ENCODE results near the gene WWC2. TPM values are rescaled to one million over a fixed set of nuclear protein-coding genes. Genes with fewer than 3 reads are reported as not detected.

Gene WWC2
- total RNA-seq, 4 donors from 2014 or later: 26.9 to 45.9 (median 41.4) TPM

DNA sequence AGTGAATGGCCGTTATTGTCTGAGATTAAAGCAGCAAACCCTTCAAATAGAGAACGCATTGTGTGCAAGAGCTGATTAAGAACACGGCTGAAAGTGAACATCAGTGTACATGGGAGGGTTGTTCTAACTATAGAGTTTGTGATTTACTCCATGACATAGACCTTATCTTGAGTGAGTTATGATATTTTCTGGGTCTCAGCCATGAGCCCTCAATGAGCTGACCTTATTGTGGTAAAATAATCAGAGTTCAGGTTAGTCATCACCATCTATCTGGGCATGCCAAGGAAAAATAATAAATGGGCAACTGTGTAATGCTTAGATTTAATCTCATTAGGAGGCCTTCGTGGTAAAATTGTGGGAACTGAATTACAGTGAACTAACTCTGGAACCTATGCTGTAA, 256.3 kb downstream of the WWC2 start:
- Histone ChIP-seq H3K4me1 (no peaks in the 10 kb centered on the region), H3K4me3 (no peak overlapping the region), H3K27me3 (no peaks in the 10 kb centered on the region), H3K27ac (no peak overlapping the region), H3K9me3 (no peaks in the 10 kb centered on the region), H3K36me3 (no peaks in the 10 kb centered on the region)
- intact Hi-C loops (cut with DNase I; ENCODE audit: low total_unique reads): no loop called here
- TF ChIP-seq, protein P1, sequence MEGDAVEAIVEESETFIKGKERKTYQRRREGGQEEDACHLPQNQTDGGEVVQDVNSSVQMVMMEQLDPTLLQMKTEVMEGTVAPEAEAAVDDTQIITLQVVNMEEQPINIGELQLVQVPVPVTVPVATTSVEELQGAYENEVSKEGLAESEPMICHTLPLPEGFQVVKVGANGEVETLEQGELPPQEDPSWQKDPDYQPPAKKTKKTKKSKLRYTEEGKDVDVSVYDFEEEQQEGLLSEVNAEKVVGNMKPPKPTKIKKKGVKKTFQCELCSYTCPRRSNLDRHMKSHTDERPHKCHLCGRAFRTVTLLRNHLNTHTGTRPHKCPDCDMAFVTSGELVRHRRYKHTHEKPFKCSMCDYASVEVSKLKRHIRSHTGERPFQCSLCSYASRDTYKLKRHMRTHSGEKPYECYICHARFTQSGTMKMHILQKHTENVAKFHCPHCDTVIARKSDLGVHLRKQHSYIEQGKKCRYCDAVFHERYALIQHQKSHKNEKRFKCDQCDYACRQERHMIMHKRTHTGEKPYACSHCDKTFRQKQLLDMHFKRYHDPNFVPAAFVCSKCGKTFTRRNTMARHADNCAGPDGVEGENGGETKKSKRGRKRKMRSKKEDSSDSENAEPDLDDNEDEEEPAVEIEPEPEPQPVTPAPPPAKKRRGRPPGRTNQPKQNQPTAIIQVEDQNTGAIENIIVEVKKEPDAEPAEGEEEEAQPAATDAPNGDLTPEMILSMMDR (IDR thresholded peaks at IDR 0.05): no peak
- no peak for TF ChIP-seq POLR2A (IDR thresholded peaks at IDR 0.05)
- DNase-seq: no peak

DNA sequence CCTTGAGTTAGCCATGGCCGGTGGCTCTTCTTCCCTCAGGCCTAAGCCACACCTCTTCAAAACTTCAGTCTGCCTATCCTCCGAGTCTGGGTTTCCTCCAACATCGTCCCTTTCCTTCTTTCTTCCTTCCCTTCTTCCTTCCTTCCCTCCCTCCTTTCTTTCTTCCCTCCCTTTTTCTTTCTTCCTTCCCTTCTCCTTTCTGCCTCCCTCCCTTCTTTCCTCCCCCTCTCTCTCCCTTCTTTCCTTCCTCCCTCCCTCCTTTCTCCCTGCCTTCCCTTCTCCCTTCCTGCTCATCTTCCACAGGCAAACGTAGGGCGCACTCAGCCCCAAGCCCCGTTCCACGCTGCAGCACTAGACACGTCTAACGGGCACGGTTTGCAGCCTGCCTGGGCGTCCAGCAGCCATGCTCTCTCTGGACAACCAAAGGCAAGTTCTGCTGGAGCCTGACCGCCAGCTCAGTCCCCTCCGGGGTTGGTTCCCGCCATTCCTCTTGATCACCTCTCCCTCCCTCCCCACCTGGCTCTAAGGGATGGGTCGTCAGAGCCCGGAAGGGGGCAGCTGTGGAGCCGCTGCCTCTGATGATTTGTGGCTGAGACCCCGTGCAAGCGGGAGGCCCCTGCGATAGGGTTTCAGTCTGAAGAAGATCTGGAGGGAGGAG, 257.2 kb downstream of the WWC2 start:
- Histone ChIP-seq H3K9me3 (no peaks in the 10 kb centered on the region), H3K27me3 (no peaks in the 10 kb centered on the region), H3K4me1 (no peaks in the 10 kb centered on the region), H3K27ac (no peak overlapping the region), H3K4me3 (no peak overlapping the region), H3K36me3 (no peaks in the 10 kb centered on the region)
- TF ChIP-seq, protein P1 (IDR thresholded peaks at IDR 0.05): no peak
- no peak for TF ChIP-seq POLR2A (IDR thresholded peaks at IDR 0.05)
- intact Hi-C loops (cut with DNase I; ENCODE audit: low total_unique reads): no loop called here
- DNase-seq: no peak

DNA sequence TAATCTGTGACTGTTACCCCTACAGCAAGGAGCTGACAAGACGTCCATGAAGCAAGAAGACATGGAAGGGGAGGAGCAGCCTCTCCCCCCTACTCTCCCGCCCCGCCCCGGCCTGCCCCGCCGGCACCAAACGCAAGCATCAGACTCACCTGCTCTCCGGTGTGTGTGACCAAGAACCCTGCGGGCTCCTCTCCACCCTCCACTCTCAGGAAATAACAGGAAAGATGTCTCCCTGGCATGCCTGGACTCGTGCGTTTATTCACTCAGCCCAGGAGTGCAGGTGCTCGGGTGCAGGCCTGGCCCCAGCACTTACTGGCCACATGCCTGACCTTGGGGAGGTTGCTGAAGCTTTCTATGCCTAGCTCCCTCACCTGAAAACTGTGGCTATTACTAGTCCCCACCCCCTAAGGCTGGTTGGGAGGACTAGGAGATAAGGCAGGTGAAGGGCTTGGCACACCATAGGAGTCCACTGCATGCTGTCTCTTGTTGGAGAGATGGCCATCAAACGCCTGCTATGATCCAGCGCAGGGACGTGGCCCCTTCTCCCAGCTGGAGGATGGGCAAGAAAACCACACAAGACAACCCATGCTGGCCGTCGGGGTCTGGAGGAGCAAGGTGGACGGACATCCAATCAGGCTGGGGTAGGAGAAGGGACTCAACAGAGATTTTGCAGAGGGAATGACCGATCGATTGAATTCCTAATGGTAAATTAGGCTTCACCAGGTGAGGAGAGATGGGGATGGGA, 258.0 kb downstream of the WWC2 start:
- H3K9me3 ChIP-seq: no peaks in the 10 kb centered on the region
- no peak for TF ChIP-seq POLR2A (IDR thresholded peaks at IDR 0.05)
- TF ChIP-seq, protein P1 (IDR thresholded peaks at IDR 0.05): no peak
- no peak for DNase-seq
- no peak overlapping the region for H3K4me3 ChIP-seq
- intact Hi-C loops (cut with DNase I; ENCODE audit: low total_unique reads): no loop called here
- no peaks in the 10 kb centered on the region for H3K36me3 ChIP-seq
- no peaks in the 10 kb centered on the region for H3K4me1 ChIP-seq
- no peaks in the 10 kb centered on the region for H3K27me3 ChIP-seq
- no peak overlapping the region for H3K27ac ChIP-seq

GRCh38 chr4:183358215-183358755, 259.2 kb downstream of the WWC2 start:
- Histone ChIP-seq H3K9me3 (no peaks in the 10 kb centered on the region), H3K27ac (no peak overlapping the region), H3K27me3 (no peaks in the 10 kb centered on the region), H3K36me3 (no peaks in the 10 kb centered on the region), H3K4me1 (no peaks in the 10 kb centered on the region), H3K4me3 (no peak overlapping the region)
- TF ChIP-seq, protein P1 (IDR thresholded peaks at IDR 0.05): no peak
- TF ChIP-seq POLR2A (IDR thresholded peaks at IDR 0.05): no peak
- no peak for DNase-seq
- intact Hi-C loops (cut with DNase I; ENCODE audit: low total_unique reads): no loop called here

Measured in uterus (tissue), 4 donors.